ENCODE measurements around the gene PLXNA2. TPM values are rescaled to one million over a fixed set of nuclear protein-coding genes. Genes with fewer than 3 reads are reported as not detected.

PLXNA2 gene
- total and polyA plus RNA-seq, 2 of the 13 experiments (the other 11 are each of a cell fraction or from before 2014, with no cell fraction given), result 1.1 to 2.1 TPM

- Histone ChIP-seq H2AFZ (ENCODE audit: low read length) (no peak overlapping the region), H3K27me3 (ENCODE audit: control insufficient read depth in 1 of 2, insufficient read depth in 2 of 2, low read length in 2 of 2) (peaks cover 0 to 6% of the 10 kb centered on the region in 2 experiments; a peak in 2 of 5 replicates), H3K79me2 (ENCODE audit: insufficient read depth, low read length) (no peaks in the 10 kb centered on the region), H3K9ac (ENCODE audit: insufficient read depth, low read depth, low read length) (no peak overlapping the region), H3K36me3 (replicated peaks in 1 of 2; ENCODE audit: control insufficient read depth in 1 of 2, insufficient read depth in 2 of 2, low read length in 2 of 2) (no peaks in the 10 kb centered on the region), H3K4me3 (replicated peaks in 1 of 3; ENCODE audit: insufficient read depth in 1 of 3, low read depth in 2 of 3, low read length in 3 of 3) (no peak overlapping the region), H3K27ac (ENCODE audit: extremely low read length, insufficient read depth, low read length) (no peak overlapping the region), H3K4me1 (ENCODE audit: insufficient read depth, low read length) (no peaks in the 10 kb centered on the region), H4K20me1 (ENCODE audit: insufficient read depth, low read length) (no peaks in the 10 kb centered on the region), H3K4me2 (ENCODE audit: low read depth, low read length) (no peak overlapping the region), H3K9me3 (ENCODE audit: low read length) (no peaks in the 10 kb centered on the region)
- intact Hi-C loops (cut with micrococcal nuclease; ENCODE audit: unreplicated experiment) (no loop called here), in situ Hi-C loops (cut with HindIII; ENCODE audit: extremely low pct_ligation_motif_present, low pct_unique_long_range_greater_than_20kb) (loop anchor here (25.0 kb wide), 2 partner anchors 629 to 1204 kb away; no protein-coding TSS in a partner anchor)
- ChIA-PET CTCF (ENCODE audit: low intra/inter-chr PET ratio, low total read pairs) (no interaction called here), POLR2A (no interaction called here)
- BruUV-seq (replicated peaks), result no TSS peak
- FAIRE-seq (no peak), DNase-seq (ENCODE audit: low spot score) (no peak), ATAC-seq (no peak)
- WGBS (ENCODE audit: low lambda C conversion rate), result 50% methylated on average over 5 of the region's 5 CpGs
- TF ChIP-seq ZNF121 (CRISPR knock-in tag; IDR thresholded peaks at IDR 0.05) (no peak), SRSF1 (optimal IDR thresholded peaks at IDR 0.05; ENCODE audit: low read depth, low read length) (no peak), PBX3 (CRISPR knock-in tag; IDR thresholded peaks at IDR 0.05; ENCODE audit: borderline replicate concordance) (no peak)
Measured at GRCh38 chr1:208007938-208008342, 236.2 kb downstream of the PLXNA2 start.

DNA sequence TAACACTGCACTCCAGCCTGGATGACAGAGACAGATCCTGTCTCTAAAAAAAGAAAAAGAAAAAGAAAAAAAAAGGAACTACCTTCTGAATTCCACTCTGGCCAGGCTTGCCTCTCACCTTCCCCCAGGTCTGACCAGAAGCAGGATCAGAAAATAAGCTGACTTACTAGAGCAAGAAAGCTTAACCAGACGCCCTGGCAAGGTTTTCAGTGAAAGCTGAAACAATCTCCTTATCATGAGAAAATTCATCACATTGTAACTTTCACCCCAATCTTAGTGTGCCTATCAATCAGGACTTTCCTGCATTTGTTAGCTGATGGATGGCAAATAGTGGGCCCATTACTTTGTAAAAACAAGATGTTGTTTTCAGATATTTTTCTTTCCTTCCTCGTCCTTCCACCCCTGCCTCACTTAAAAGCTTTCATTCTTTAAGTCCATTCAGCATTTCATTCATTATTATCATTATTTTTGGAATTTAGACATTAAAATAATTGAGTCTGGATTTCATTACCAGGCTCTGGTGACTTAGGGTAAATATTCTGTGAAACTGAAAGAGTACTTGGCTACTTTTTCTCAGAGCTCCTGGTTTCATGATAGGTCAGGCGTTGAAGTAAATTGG is 236.8 kb downstream of the PLXNA2 start:
- FAIRE-seq (no peak), DNase-seq (ENCODE audit: low spot score) (no peak), ATAC-seq (no peak)
- H3K79me2 ChIP-seq (ENCODE audit: insufficient read depth, low read length), result no peaks in the 10 kb centered on the region
- CTCF ChIA-PET (ENCODE audit: low intra/inter-chr PET ratio, low total read pairs), result no interaction called here
- H3K36me3 ChIP-seq (replicated peaks in 1 of 2; ENCODE audit: control insufficient read depth in 1 of 2, insufficient read depth in 2 of 2, low read length in 2 of 2), result no peaks in the 10 kb centered on the region
- in situ Hi-C loops (cut with HindIII; ENCODE audit: extremely low pct_ligation_motif_present, low pct_unique_long_range_greater_than_20kb) (loop anchor here (25.0 kb wide), 2 partner anchors 630 to 1205 kb away; no protein-coding TSS in a partner anchor), intact Hi-C loops (cut with micrococcal nuclease; ENCODE audit: unreplicated experiment) (no loop called here)
- no peaks in the 10 kb centered on the region for H3K9me3 ChIP-seq (ENCODE audit: low read length)
- no peak overlapping the region for H3K9ac ChIP-seq (ENCODE audit: insufficient read depth, low read depth, low read length)
- H2AFZ ChIP-seq (ENCODE audit: low read length), result no peak overlapping the region
- H3K27me3 ChIP-seq (ENCODE audit: control insufficient read depth in 1 of 2, insufficient read depth in 2 of 2, low read length in 2 of 2), result peaks cover 0 to 6% of the 10 kb centered on the region in 2 experiments; a peak in 2 of 5 replicates
- no peaks in the 10 kb centered on the region for H4K20me1 ChIP-seq (ENCODE audit: insufficient read depth, low read length)
- no TSS peak for BruUV-seq (replicated peaks)
- H3K4me2 ChIP-seq (ENCODE audit: low read depth, low read length), result no peak overlapping the region
- H3K4me3 ChIP-seq (replicated peaks in 1 of 3; ENCODE audit: insufficient read depth in 1 of 3, low read depth in 2 of 3, low read length in 3 of 3), result no peak overlapping the region
- no peak overlapping the region for H3K27ac ChIP-seq (ENCODE audit: extremely low read length, insufficient read depth, low read length)
- H3K4me1 ChIP-seq (ENCODE audit: insufficient read depth, low read length), result no peaks in the 10 kb centered on the region
- 5% methylated on average over 3 of the region's 3 CpGs for WGBS (ENCODE audit: low lambda C conversion rate)
- POLR2A ChIA-PET, result no interaction called here
- TF ChIP-seq ZBTB33 (CRISPR knock-in tag; IDR thresholded peaks at IDR 0.05) (no peak), RXRA (CRISPR knock-in tag; IDR thresholded peaks at IDR 0.05) (no peak), CEBPG (CRISPR knock-in tag; IDR thresholded peaks at IDR 0.05) (no peak), MXI1 (IDR thresholded peaks at IDR 0.05; ENCODE audit: borderline replicate concordance, low read depth, low read length) (no peak)
- TF ChIP-seq, protein P1, sequence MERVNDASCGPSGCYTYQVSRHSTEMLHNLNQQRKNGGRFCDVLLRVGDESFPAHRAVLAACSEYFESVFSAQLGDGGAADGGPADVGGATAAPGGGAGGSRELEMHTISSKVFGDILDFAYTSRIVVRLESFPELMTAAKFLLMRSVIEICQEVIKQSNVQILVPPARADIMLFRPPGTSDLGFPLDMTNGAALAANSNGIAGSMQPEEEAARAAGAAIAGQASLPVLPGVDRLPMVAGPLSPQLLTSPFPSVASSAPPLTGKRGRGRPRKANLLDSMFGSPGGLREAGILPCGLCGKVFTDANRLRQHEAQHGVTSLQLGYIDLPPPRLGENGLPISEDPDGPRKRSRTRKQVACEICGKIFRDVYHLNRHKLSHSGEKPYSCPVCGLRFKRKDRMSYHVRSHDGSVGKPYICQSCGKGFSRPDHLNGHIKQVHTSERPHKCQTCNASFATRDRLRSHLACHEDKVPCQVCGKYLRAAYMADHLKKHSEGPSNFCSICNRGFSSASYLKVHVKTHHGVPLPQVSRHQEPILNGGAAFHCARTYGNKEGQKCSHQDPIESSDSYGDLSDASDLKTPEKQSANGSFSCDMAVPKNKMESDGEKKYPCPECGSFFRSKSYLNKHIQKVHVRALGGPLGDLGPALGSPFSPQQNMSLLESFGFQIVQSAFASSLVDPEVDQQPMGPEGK (CRISPR knock-in tag; IDR thresholded peaks at IDR 0.05), result no peak
- TF ChIP-seq, protein P2, sequence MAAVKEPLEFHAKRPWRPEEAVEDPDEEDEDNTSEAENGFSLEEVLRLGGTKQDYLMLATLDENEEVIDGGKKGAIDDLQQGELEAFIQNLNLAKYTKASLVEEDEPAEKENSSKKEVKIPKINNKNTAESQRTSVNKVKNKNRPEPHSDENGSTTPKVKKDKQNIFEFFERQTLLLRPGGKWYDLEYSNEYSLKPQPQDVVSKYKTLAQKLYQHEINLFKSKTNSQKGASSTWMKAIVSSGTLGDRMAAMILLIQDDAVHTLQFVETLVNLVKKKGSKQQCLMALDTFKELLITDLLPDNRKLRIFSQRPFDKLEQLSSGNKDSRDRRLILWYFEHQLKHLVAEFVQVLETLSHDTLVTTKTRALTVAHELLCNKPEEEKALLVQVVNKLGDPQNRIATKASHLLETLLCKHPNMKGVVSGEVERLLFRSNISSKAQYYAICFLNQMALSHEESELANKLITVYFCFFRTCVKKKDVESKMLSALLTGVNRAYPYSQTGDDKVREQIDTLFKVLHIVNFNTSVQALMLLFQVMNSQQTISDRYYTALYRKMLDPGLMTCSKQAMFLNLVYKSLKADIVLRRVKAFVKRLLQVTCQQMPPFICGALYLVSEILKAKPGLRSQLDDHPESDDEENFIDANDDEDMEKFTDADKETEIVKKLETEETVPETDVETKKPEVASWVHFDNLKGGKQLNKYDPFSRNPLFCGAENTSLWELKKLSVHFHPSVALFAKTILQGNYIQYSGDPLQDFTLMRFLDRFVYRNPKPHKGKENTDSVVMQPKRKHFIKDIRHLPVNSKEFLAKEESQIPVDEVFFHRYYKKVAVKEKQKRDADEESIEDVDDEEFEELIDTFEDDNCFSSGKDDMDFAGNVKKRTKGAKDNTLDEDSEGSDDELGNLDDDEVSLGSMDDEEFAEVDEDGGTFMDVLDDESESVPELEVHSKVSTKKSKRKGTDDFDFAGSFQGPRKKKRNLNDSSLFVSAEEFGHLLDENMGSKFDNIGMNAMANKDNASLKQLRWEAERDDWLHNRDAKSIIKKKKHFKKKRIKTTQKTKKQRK (IDR thresholded peaks at IDR 0.05; ENCODE audit: low read length), result no peak

All from HepG2 (cell line).